Sigmoid colon (tissue), 7 donors: ENCODE measurements around the gene CUEDC2. TPM values are rescaled to one million over a fixed set of nuclear protein-coding genes. Genes with fewer than 3 reads are reported as not detected.

ENCODE experiments used
- DNase-seq: peaks from one replicate; pipeline ENCODE4 v3.0.0-alpha.2; 2019
- H3K27ac ChIP-seq, 4 donors: fragments of 200-600 bp; sonication (generic); one replicate each; pipeline ENCODE4 v1.5.1; 2016 to 2019; ENCODE audit warnings: mild to moderate bottlenecking in 1 of 4
- H3K27me3 ChIP-seq, 3 donors: fragments of 200-600 bp; sonication (generic); one replicate each; pipeline ENCODE4 v1.5.1; 2019; ENCODE audit warnings: mild to moderate bottlenecking in 1 of 3
- H3K36me3 ChIP-seq, 4 donors: fragments of 200-600 bp; sonication (generic); one replicate each; pipeline ENCODE4 v1.5.1; 2016 to 2019
- H3K4me1 ChIP-seq, 4 donors: fragments of 200-600 bp; sonication (generic); one replicate each; pipeline ENCODE4 v1.5.1; 2017 to 2019
- H3K4me3 ChIP-seq, 4 donors: fragments of 200-600 bp; sonication (generic); one replicate each; pipeline ENCODE4 v1.5.1; 2017 to 2019; ENCODE audit warnings: mild to moderate bottlenecking in 2 of 4, moderate library complexity in 1 of 4
- H3K9me3 ChIP-seq, 4 donors: fragments of 200-600 bp in 3 of 4; sonication (generic) in 3 of 4; one replicate each; pipeline versions ENCODE4 v1.5.1 to v1.6.1; 2013 to 2019
- CTCF ChIP-seq, 4 experiments: fragments of 450-650 bp in 3 of 4; fragments of 200-600 bp in 1 of 4; IDR thresholded peaks; one replicate each; pipeline ENCODE4 v1.5.1; 2016 to 2019; ENCODE audit warnings: antibody characterized with exemption in 4 of 4, mild to moderate bottlenecking in 3 of 4, moderate library complexity in 2 of 4
- EP300 ChIP-seq, 4 donors: sonication (generic); formaldehyde crosslinking; IDR thresholded peaks; one replicate each; pipeline ENCODE4 v1.6.1; 2017; ENCODE audit warnings: antibody characterized with exemption in 4 of 4
- POLR2A ChIP-seq, 2 donors: fragments of 450-650 bp; IDR thresholded peaks; one replicate each; pipeline ENCODE4 v1.6.1; 2016; ENCODE audit warnings: antibody characterized with exemption in 2 of 2, mild to moderate bottlenecking in 2 of 2, moderate library complexity in 2 of 2
- POLR2AphosphoS5 ChIP-seq, 4 donors: sonication (generic); formaldehyde crosslinking; IDR thresholded peaks; one replicate each; pipeline ENCODE4 v1.6.1; 2017; ENCODE audit warnings: antibody characterized with exemption in 4 of 4
- WGBS, 2 donors: extraction: QIAGEN DNeasy Blood & Tissue Kit; methylation state at CpG; one replicate each; pipeline ENCODE4 v1.1.7; 2013; 5-methylcytosine and 5-hydroxymethylcytosine counted together
- intact Hi-C: fragments of 100-400 bp; cut with DNase I; formaldehyde crosslinking; loops from one replicate; pipeline ENCODE4 v1.15.1; 2023
- polyA plus RNA-seq, 3 donors: library from polyadenylated mRNA; stranded (reverse); fragments of 200-250 nt; gene quantifications; one replicate each; pipeline ENCODE4 v1.2.3, GENCODE V29; 2013
- small RNA-seq, 3 donors: library from RNA; depleted of rRNA; stranded (forward); fragments of <200 nt; gene quantifications; one replicate each; pipeline ENCODE3, GENCODE V24; 2016
- total RNA-seq, 4 donors: library from RNA; depleted of rRNA; stranded (reverse); fragments of >200 nt; gene quantifications; one replicate each; pipeline ENCODE4 v1.1.0, GENCODE V29; 2016
- donor health status: healthy with polysubstance abuse.
- donor health status: Bipolar disorder and iron deficiency.
- donor health status: healthy.

Gene CUEDC2
- total and polyA plus RNA-seq, 7 donors = 30.0 to 93.5 (median 65.2) TPM

GRCh38 chr10:102375867-102376266 is 56.5 kb downstream of the CUEDC2 start:
- intact Hi-C loops = no loop called here
- Histone ChIP-seq H3K9me3 (no peaks in the 10 kb centered on the region), H3K27me3 (no peaks in the 10 kb centered on the region), H3K36me3 (peaks cover 20 to 100% (median 68%) of the 10 kb centered on the region in 4 donors), H3K27ac (no peak overlapping the region), H3K4me3 (no peak overlapping the region), H3K4me1 (no peaks in the 10 kb centered on the region)
- WGBS, 2 donors = 94 to 95% methylated on average over 2 of the region's 2 CpGs
- TF ChIP-seq EP300 (IDR thresholded peaks at IDR 0.05) (no peak), POLR2AphosphoS5 (IDR thresholded peaks at IDR 0.05) (no peak), POLR2A (IDR thresholded peaks at IDR 0.05) (no peak), CTCF (IDR thresholded peaks at IDR 0.05) (no peak)
- no peak for DNase-seq

GRCh38 chr10:102375250-102375649 is 57.1 kb downstream of the CUEDC2 start:
- no peak for DNase-seq
- peaks cover 22 to 100% (median 68%) of the 10 kb centered on the region in 4 donors for H3K36me3 ChIP-seq
- intact Hi-C loops = no loop called here
- H3K4me1 ChIP-seq = no peaks in the 10 kb centered on the region
- 94 to 95% methylated on average over 7 of the region's 7 CpGs for WGBS, 2 donors
- H3K4me3 ChIP-seq = no peak overlapping the region
- TF ChIP-seq EP300 (IDR thresholded peaks at IDR 0.05) = no peak
- TF ChIP-seq POLR2A (IDR thresholded peaks at IDR 0.05) = no peak
- no peak for TF ChIP-seq POLR2AphosphoS5 (IDR thresholded peaks at IDR 0.05)
- TF ChIP-seq CTCF (IDR thresholded peaks at IDR 0.05) = no peak
- H3K27ac ChIP-seq = no peak overlapping the region
- H3K27me3 ChIP-seq = no peaks in the 10 kb centered on the region
- no peaks in the 10 kb centered on the region for H3K9me3 ChIP-seq

Small RNA genes lying within 50 kb of the gene (small RNA-seq; reads per million reads assigned to genes)
- gene MIR146B = 424 to 754 (median 478) reads per million in 3 donors

Other genes with a start within 250 kb of the CUEDC2 start
- under 1 TPM in 1 of 4 donors, not detected in 3; 0.71 TPM for gene ELOVL3, start 206.3 kb downstream of the CUEDC2 start, total RNA-seq
- under 1 TPM in 1 of 3 donors, not detected in 2; 0.45 TPM for gene ELOVL3, start 206.3 kb downstream of the CUEDC2 start, polyA plus RNA-seq
- not detected for gene PITX3, start 191.1 kb downstream of the CUEDC2 start, total RNA-seq
- gene PITX3, start 191.1 kb downstream of the CUEDC2 start, polyA plus RNA-seq = not detected
- gene GBF1, start 187.0 kb downstream of the CUEDC2 start, total RNA-seq = 10 to 100 TPM; 18.1 to 38.2 (median 21.4) TPM
- 10 to 100 TPM in 2 of 3 donors, 1 to 10 TPM in 1; 8.4 to 28.7 (median 14.8) TPM for gene GBF1, start 187.0 kb downstream of the CUEDC2 start, polyA plus RNA-seq
- 10 to 100 TPM; 29.6 to 41.1 (median 36.0) TPM for gene NFKB2, start 36.9 kb downstream of the CUEDC2 start, total RNA-seq
- gene NFKB2, start 36.9 kb downstream of the CUEDC2 start, polyA plus RNA-seq = 10 to 100 TPM in 2 of 3 donors, 1 to 10 TPM in 1; 5.4 to 41.5 (median 11.1) TPM
- gene PSD, start 13.8 kb downstream of the CUEDC2 start, total RNA-seq = 100 to 1,000 TPM; 343 to 449 (median 417) TPM
- 10 to 100 TPM in 1 of 3 donors, 1 to 10 TPM in 1, under 1 TPM in 1; 0.69 to 23.3 (median 6.0) TPM for gene PSD, start 13.8 kb downstream of the CUEDC2 start, polyA plus RNA-seq
- 10 to 100 TPM; 19.7 to 51.3 (median 34.2) TPM for gene FBXL15, start 11.7 kb downstream of the CUEDC2 start, total RNA-seq
- gene FBXL15, start 11.7 kb downstream of the CUEDC2 start, polyA plus RNA-seq = 10 to 100 TPM; 19.0 to 36.7 (median 21.0) TPM
- gene C10orf95, start 19.0 kb upstream of the CUEDC2 start, total RNA-seq = under 1 TPM in 1 of 4 donors, not detected in 3; 0.36 TPM
- 1 to 10 TPM in 2 of 3 donors, under 1 TPM in 1; 0.92 to 2.4 (median 1.1) TPM for gene C10orf95, start 19.0 kb upstream of the CUEDC2 start, polyA plus RNA-seq
- gene ACTR1A, start 70.1 kb upstream of the CUEDC2 start, total RNA-seq = 100 to 1,000 TPM; 124 to 146 (median 137) TPM
- gene ACTR1A, start 70.1 kb upstream of the CUEDC2 start, polyA plus RNA-seq = 10 to 100 TPM; 48.6 to 75.0 (median 69.4) TPM
- 10 to 100 TPM in 1 of 4 donors, 1 to 10 TPM in 3; 5.0 to 10.5 (median 6.7) TPM for gene SUFU, start 71.4 kb upstream of the CUEDC2 start, total RNA-seq
- 1 to 10 TPM; 1.2 to 6.6 (median 3.2) TPM for gene SUFU, start 71.4 kb upstream of the CUEDC2 start, polyA plus RNA-seq
- gene TRIM8, start 211.9 kb upstream of the CUEDC2 start, total RNA-seq = 10 to 100 TPM; 58.9 to 88.6 (median 67.1) TPM
- gene TRIM8, start 211.9 kb upstream of the CUEDC2 start, polyA plus RNA-seq = 10 to 100 TPM; 25.0 to 53.0 (median 46.8) TPM